Measurements from ENCODE around the gene ELAVL1.
"Not testable (repeated sequence)": the region's sequence is repeated elsewhere in the genome, so short reads cannot be mapped to it uniquely, and the experiment has no call there.

ELAVL1 gene

DNA sequence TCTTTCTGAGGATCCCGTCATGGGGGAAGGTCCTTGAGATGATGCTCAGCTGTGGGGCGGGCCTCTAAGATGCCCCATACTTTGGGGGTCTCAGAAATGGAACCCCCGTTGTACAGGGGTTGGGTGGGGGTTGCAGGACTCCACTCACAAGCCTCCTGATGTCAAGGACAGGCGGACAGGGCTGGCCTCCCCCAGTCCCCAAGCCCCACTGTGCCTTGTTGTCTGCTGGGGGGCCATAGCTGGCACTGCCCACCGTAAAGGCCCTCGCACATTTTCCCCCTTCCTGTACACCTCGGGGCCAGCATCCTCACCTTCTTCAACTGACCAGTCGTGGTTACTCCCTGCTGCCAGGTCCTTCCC is 82.6 kb downstream of the ELAVL1 start:
- Histone ChIP-seq H3K27ac (no peak overlapping the region), H3K9ac (peak overlapping the region in 2 of 11 experiments; percentile 52 to 85; a peak in 3 of 22 replicates), H3K9me3 (replicated peaks in 1 of 11) (no peaks in the 10 kb centered on the region), H3K4me1 (peaks cover 54 to 68% (median 58%) of the 10 kb centered on the region in 10 experiments), H3K27me3 (peaks cover 21 to 33% (median 22%) of the 10 kb centered on the region in 11 experiments), H4K20me1 (peaks cover 0 to 78% (median 62%) of the 10 kb centered on the region in 11 experiments; a peak in 21 of 22 replicates), H3K4me2 (peak overlapping the region in 4 of 11 experiments; percentile 91 to 100 (median 100); a peak in 5 of 22 replicates), H3K4me3 (no peak overlapping the region), H3K36me3 (peaks cover 13 to 33% (median 22%) of the 10 kb centered on the region in 11 experiments; a peak in 21 of 22 replicates)
- no peak for TF ChIP-seq Cebpa-rat (IDR thresholded peaks at IDR 0.05)

DNA sequence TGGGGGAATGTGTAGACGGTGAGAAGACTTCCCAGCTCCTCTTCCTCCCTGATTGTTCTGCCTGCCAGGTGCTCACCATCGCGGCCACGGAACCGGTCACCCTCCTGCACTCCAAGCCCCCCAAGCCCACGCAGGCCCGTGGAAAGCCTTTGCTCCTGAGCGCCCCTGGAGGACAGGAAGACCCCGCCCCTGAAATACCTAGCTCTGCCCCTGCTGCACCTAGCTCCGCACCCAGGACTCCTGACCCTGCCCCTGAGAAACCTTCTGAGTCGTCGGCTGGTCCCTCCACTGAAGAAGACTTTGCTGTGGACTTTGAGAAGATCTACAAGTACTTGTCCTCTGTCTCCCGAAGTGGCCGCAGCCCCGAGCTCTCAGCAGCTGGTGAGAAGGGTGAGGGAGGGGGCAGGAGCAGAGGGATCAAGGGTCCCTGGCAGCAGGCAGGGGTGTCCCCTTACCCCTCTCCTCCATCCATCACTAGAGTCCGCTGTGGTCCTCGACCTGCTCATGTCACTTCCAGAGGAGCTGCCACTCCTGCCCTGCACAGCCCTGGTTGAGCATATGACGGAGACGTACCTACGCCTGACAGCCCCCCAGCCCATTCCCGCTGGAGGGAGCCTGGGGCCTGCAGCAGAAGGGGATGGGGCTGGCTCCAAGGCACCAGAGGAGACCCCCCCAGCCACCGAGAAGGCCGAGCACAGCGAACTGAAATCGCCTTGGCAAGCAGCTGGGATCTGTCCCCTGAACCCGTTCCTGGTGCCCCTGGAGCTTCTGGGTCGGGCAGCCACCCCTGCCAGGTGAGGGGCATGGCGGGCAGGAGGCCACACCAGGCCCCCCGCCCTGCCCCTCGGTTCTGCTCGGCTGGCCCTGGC is 83.2 kb downstream of the ELAVL1 start:
- peak overlapping the region in 10 of 11 experiments; percentile 52 to 88 (median 78); a peak in 16 of 22 replicates for H3K9ac ChIP-seq
- H3K4me1 ChIP-seq, result peaks cover 60 to 74% (median 64%) of the 10 kb centered on the region in 10 experiments
- H4K20me1 ChIP-seq, result peaks cover 0 to 78% (median 62%) of the 10 kb centered on the region in 11 experiments; a peak in 21 of 22 replicates
- peak overlapping the region in 8 of 10 experiments; percentile 58 to 73 (median 63); a peak in 13 of 20 replicates for H3K4me3 ChIP-seq
- no peaks in the 10 kb centered on the region for H3K9me3 ChIP-seq (replicated peaks in 1 of 11)
- no peak for TF ChIP-seq Cebpa-rat (IDR thresholded peaks at IDR 0.05)
- H3K27ac ChIP-seq, result peak overlapping the region in 5 of 11 experiments; percentile 68 to 85 (median 77); a peak in 7 of 22 replicates
- H3K36me3 ChIP-seq, result peaks cover 13 to 27% (median 18%) of the 10 kb centered on the region in 11 experiments; a peak in 21 of 22 replicates
- peaks cover 27 to 39% (median 28%) of the 10 kb centered on the region in 11 experiments for H3K27me3 ChIP-seq
- H3K4me2 ChIP-seq, result peak overlapping the region; percentile 94 to 100 (median 99)

DNA sequence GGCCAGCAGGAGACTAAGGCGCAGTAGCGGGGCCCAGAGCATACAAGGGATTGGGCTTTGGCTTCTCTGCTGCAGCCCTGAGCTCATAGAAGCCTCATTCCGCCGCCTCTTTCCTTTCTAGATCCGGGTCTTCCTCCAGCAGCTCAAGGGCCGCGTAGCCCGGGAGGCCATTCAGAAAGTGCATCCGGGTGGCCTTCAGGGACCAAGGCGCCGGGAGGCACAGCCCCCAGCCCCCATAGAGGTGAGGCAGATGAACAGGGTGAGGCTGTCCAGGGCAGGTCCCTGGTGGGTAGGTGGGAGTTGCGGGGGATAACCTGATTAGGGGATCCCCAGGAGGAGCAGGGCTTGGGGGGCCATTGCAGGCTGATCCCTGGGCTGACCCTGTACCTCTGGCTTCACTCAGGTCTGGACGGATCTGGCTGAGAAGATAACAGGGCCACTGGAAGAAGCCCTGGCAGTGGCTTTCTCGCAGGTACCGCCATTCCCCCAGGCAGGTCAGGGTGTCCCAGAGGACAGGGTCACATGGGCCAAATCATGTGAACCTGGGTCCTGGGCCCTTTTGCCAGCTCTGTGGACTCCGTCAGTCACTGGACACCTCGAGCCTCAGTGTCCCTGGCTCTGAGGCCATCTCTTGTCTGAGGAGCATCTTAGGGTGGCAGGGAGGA is 84.0 kb downstream of the ELAVL1 start:
- Histone ChIP-seq H3K9ac (peak overlapping the region; percentile 66 to 88 (median 78)), H3K27ac (peak overlapping the region; percentile 54 to 85 (median 71)), H3K27me3 (peaks cover 35 to 46% (median 36%) of the 10 kb centered on the region in 11 experiments), H3K4me2 (peak overlapping the region; percentile 94 to 100 (median 99)), H4K20me1 (peaks cover 0 to 78% (median 64%) of the 10 kb centered on the region in 11 experiments; a peak in 21 of 22 replicates), H3K9me3 (replicated peaks in 1 of 11) (no peaks in the 10 kb centered on the region), H3K4me1 (peaks cover 66 to 79% (median 71%) of the 10 kb centered on the region in 10 experiments), H3K4me3 (peak overlapping the region; percentile 57 to 73 (median 63)), H3K36me3 (peaks cover 13 to 21% (median 15%) of the 10 kb centered on the region in 11 experiments; a peak in 21 of 22 replicates)
- no peak for TF ChIP-seq Cebpa-rat (IDR thresholded peaks at IDR 0.05)

DNA sequence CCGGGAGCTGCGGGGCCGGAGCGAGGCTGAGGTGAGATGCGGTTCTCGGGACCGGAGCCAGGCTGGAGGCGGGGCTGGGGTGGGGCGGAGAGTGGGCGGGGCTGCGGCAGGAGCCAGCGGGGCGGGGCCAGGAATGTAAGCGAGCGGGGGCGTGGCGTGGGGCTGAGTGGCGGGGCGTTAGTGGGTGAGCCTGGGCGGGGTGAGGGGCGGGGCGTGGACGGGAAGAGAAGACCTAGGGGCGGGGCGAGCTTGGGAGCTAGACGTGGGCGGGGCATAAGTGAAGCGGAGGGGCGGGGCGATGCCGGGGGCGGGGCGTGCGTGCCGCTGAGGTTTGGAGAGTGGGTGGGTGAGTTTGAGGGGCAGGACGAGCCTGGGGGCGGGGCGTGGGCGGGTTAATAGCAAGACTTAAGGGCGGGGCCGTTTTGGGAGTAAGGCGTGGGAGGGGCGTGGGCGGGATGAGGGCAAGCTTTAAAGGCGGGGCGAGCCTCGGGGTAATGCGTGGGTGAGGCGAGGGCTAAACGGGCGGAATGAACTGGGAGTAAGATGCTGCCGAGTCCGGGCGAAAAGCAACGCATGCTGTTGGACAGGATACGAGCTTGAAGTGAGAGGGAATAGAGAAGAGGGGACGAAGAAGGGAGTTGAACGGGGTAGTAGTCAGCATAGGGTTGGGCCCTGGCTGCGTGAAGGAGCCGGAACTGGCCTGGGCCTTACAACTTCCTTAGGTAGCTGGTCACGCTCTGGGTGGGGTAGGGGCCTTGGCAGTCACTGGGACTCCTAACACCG is 84.7 kb downstream of the ELAVL1 start:
- peak overlapping the region; percentile 94 to 100 (median 99) for H3K4me2 ChIP-seq
- H3K4me1 ChIP-seq, result peaks cover 69 to 83% (median 74%) of the 10 kb centered on the region in 10 experiments
- H3K4me3 ChIP-seq, result peak overlapping the region; percentile 60 to 78 (median 69)
- peak overlapping the region; percentile 68 to 85 (median 75) for H3K27ac ChIP-seq
- H3K9me3 ChIP-seq (replicated peaks in 1 of 11), result no peaks in the 10 kb centered on the region
- peak overlapping the region; percentile 71 to 88 (median 81) for H3K9ac ChIP-seq
- peaks cover 0 to 81% (median 68%) of the 10 kb centered on the region in 11 experiments; a peak in 21 of 22 replicates for H4K20me1 ChIP-seq
- peaks cover 13 to 21% (median 15%) of the 10 kb centered on the region in 11 experiments; a peak in 21 of 22 replicates for H3K36me3 ChIP-seq
- no peak for TF ChIP-seq Cebpa-rat (IDR thresholded peaks at IDR 0.05)
- peaks cover 42 to 54% (median 43%) of the 10 kb centered on the region in 11 experiments for H3K27me3 ChIP-seq

DNA sequence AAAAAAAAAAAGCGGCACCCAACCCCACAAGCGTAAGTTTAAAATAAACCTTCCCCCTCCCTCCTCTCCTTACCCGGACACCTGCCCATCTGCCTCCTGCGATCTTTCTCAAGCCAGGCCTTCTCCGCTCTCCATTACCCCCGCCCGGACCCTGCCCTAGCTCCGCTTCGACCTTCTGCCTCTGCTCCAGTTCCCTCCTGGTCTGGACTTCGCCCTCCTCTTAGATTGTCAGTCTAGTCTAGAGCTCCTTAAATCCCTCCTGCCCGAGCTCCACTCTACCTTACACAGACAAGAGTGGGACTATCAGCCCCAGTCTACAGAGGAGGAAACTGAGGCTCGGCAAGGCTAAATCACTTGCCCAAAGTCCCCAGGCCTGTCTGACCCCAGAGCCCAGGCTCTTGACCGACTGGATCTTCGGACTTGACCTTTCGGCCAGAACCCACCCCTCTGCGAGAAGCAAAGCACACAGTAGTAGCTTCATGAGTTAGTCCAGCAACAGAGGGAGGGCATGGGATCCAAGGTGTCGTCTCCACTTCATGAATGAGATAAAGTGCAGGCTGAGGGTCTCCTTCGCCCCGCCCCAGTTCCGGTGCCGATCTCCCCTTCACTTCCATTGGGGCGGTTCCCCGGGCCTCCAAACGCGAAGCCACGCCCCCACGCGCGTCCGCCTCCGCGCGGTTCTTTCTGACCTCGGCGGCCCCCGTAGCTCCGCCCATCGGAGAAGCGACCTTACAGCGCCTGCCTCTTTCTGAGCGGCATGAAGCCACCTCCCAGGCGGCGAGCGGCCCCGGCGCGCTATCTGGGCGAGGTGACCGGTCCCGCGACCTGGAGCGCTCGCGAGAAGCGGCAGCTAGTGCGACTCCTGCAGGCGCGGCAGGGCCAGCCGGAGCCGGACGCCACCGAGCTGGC is 85.6 kb downstream of the ELAVL1 start, which contains the start of gene SNAPC2:
Gene SNAPC2 (plus strand): TSS at position 729 of the 909 bp plus-strand sequence. CDS start 29 bp downstream, at position 758.
- H3K9me3 ChIP-seq (replicated peaks in 1 of 11), result no peaks in the 10 kb centered on the region
- peaks cover 13 to 21% (median 15%) of the 10 kb centered on the region in 11 experiments; a peak in 21 of 22 replicates for H3K36me3 ChIP-seq
- peak within 1 kb of the TSS; percentile 94 to 100 (median 99) for H3K4me2 ChIP-seq
- H3K27ac ChIP-seq, result peak within 1 kb of the TSS; percentile 68 to 85 (median 75)
- peaks cover 50 to 56% (median 51%) of the 10 kb centered on the region in 11 experiments for H3K27me3 ChIP-seq
- H4K20me1 ChIP-seq, result peaks cover 0 to 90% (median 75%) of the 10 kb centered on the region in 11 experiments; a peak in 21 of 22 replicates
- peak within 1 kb of the TSS; percentile 71 to 88 (median 81) for H3K9ac ChIP-seq
- H3K4me3 ChIP-seq, result peak within 1 kb of the TSS; percentile 60 to 78 (median 69)
- no peak for TF ChIP-seq Cebpa-rat (IDR thresholded peaks at IDR 0.05)
- H3K4me1 ChIP-seq, result peaks cover 71 to 81% (median 75%) of the 10 kb centered on the region in 10 experiments

DNA sequence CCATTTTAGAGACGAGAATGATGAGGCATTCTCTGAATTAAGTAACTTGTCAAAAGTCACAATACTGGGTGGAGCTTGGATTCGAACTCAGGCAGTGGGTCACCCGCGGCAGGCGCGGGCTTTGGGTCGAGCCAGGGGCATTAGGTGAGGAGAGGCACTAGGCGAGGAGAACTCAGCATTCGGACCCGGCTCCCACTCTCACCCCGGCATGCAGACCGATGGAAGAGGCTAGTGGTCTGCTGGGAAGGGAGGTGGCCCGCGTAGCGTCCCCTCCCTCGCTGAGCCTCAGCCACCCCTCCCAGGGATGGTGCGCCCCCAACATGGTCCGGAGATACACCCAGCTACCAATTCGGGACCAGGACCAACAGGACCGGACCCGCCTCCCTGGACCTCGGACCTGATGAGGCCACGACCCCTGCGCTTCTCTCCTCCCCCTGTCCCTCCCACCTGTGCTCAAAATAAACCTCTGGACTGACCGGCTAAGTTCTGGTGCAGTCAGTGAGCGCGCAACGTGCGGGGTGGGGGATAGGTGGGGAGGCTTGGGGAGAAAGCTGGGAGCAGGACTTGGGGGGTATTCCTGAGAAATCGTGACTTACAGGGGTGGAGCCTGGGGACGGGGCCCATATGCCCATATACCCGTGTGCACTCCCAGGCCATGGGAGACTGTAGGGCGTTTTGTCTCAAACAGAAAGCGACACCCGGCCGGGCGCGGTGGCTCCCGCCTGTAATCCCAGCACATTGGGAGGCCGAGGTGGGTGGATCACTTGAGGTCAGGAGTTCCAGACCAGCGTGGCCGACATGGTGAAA is 86.6 kb downstream of the ELAVL1 start:
- Histone ChIP-seq H4K20me1 (peaks cover 10 to 90% (median 75%) of the 10 kb centered on the region in 11 experiments; a peak in 21 of 22 replicates), H3K27me3 (peaks cover 60 to 63% (median 62%) of the 10 kb centered on the region in 11 experiments), H3K9ac (no peak overlapping the region), H3K4me2 (peak overlapping the region; percentile 80 to 100 (median 92); a peak in 19 of 22 replicates), H3K4me1 (peaks cover 60 to 74% (median 69%) of the 10 kb centered on the region in 10 experiments), H3K27ac (no peak overlapping the region), H3K36me3 (peaks cover 13 to 30% (median 18%) of the 10 kb centered on the region in 11 experiments), H3K9me3 (replicated peaks in 1 of 11) (no peaks in the 10 kb centered on the region), H3K4me3 (peak overlapping the region in 4 of 10 experiments; percentile 44 to 69 (median 60); a peak in 4 of 20 replicates)
- no peak for TF ChIP-seq Cebpa-rat (IDR thresholded peaks at IDR 0.05)

DNA sequence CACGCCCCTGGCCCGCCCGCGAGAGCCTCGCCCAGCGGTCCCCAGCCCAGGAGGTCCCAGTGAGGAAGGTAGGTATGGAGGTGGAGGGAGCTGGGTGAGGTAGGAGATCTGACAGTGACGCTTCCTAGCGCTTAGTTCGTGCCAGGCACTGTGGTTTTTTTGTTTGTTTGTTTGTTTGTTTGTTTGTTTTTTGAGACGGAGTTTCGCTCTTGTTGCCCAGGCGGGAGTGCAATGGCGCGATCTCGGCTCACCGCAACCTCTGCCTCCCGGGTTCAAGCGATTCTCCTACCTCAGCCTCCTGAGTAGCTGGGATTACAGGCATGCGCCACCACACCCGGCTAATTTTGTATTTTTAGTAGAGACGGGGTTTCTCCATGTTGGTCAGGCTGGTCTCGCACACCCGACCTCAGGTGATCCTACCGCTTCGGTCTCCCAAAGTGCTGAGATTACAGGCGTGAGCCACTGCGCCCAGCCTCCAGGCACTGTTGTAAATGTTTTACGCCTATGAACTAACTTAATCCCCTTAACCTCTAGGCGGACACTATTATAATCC is 87.3 kb downstream of the ELAVL1 start:
- Histone ChIP-seq H4K20me1 (peaks cover 17 to 90% (median 75%) of the 10 kb centered on the region in 11 experiments; a peak in 21 of 22 replicates), H3K4me1 (peaks cover 55 to 73% (median 64%) of the 10 kb centered on the region in 10 experiments), H3K36me3 (peaks cover 13 to 32% (median 18%) of the 10 kb centered on the region in 11 experiments), H3K4me2 (peak overlapping the region; percentile 79 to 100 (median 90)), H3K9ac (peak overlapping the region in 9 of 11 experiments; percentile 9 to 70 (median 45); a peak in 11 of 22 replicates), H3K4me3 (peak overlapping the region in 9 of 10 experiments; percentile 49 to 68 (median 56); a peak in 17 of 20 replicates), H3K27me3 (peaks cover 67 to 69% (median 68%) of the 10 kb centered on the region in 11 experiments)
- not testable (repeated sequence) for H3K9me3 ChIP-seq (replicated peaks in 1 of 11); H3K27ac ChIP-seq
